Activated naive CD4-positive, alpha-beta T cell treated with anti-CD3 and anti-CD28 coated beads, Interleukin-2, amount 50 U/mL, for 16 hours (primary cell): ENCODE measurements around the gene ATP2B3.

Experiments used
- DNase-seq: peaks from one replicate; pipeline ENCODE4 v3.0.0-alpha.2; 2020

The ATP2B3 gene

DNA sequence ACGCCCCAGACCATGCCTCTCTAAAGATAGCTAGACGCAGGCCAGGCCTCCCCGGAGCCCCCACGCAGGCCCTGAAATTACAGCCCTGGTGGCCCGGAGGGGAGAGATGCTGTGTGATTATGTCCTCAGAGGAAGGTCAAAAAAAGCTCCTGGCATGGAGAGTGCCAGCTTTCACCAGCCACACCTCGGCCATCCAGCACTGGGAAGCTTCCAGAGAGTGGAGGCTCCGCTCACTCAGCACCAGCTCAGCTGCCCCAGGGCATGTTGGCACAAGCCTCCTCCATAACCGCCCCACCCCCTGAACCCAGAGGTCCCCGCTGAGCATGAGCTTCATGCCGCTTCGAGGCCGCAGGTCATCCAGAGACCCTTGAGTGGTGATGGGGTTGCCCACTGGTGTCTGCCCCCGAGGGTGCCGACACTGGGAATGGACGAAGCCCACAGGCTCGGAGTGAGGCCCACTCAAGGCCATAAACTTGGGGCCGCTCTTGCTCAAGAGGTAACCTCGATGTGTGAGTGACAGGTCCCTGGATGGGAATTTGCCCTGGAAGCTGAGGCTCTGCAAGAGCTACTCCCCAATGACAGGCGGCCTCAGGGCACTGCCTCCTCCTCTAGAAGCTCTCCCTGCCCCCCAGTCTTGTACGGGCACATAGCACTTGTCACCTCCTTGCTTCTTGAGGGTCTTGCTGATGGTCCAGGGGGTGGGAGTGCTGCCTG is 27.1 kb upstream of the ATP2B3 start:
- no peak for DNase-seq

GRCh38 chrX:153491351-153491914 is 26.0 kb upstream of the ATP2B3 start:
- no peak for DNase-seq

- no peak for DNase-seq
Observed at GRCh38 chrX:153491918-153492317, 25.5 kb upstream of the ATP2B3 start.

DNA sequence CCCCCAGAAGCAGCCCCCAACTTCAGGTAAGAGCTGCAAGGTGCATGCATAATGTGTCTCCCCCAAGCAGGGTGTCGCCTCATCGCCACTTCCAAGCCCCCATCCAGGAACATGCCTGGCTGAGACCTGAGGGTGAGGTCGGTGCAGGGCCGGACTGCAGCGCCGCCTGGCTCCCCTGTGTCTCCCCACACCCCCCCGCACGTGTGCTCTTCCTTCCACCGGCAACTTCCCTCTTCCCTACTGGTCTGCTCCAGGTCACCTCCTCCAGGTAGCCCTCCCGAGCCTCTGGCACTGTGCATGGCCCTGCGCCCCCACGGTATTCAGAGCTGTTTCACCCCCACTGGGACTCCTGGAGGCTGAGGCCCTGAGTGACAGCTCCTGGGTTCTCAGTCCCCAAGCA is 24.9 kb upstream of the ATP2B3 start:
- DNase-seq = no peak

DNA sequence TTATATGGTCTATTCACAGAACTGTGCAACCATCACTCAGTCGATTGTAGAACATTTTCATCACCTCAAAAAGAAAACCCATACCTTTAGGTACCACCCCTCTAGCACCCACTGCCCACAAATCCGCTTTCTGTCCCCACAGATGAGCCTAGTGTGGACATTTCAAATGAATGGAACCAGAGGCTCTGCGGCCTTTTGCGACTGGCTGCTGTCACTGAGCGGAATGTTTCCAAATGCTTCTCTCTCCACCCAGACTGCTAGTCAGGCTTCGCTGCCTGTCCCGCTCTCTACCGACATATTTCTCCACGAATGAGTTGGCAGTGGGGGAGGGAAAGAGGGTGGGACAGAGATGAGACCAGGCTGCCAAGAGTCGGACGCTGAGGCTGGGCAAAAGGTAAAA is 24.4 kb upstream of the ATP2B3 start:
- DNase-seq = no peak

GRCh38 chrX:153494061-153494460 is 23.4 kb upstream of the ATP2B3 start:
- no peak for DNase-seq

GRCh38 chrX:153494541-153495361 is 22.7 kb upstream of the ATP2B3 start, which contains the start of gene BGN:
Gene BGN, plus strand, starts transcription at chrX:153494980. Its CDS starts 9,652 bp downstream, at chrX:153504632.
- peak; percentile 17 for DNase-seq

DNA sequence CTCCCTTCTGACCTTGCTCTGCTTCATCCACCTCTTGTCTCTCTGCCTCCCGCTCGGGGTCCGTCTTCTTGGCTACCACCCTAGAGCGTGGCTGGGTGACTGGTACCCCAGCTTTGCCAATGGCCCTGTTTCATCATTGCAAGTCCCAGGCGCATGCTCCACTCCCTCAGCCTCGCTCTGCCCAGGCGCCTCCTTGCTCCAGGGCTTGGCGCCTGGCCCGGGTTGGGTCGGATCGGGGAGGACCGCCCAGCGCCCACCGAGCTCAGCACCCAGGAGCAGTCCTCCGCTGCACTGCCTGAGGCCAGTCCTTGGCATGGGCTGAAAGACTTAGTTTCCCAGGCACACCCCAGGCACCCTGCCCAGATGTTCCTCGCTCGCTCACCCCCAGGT is 22.1 kb upstream of the ATP2B3 start:
- DNase-seq = no peak

GRCh38 chrX:153495903-153496589 is 21.4 kb upstream of the ATP2B3 start:
- DNase-seq = no peak

GRCh38 chrX:153496590-153496959 is 20.9 kb upstream of the ATP2B3 start:
- DNase-seq = no peak

DNA sequence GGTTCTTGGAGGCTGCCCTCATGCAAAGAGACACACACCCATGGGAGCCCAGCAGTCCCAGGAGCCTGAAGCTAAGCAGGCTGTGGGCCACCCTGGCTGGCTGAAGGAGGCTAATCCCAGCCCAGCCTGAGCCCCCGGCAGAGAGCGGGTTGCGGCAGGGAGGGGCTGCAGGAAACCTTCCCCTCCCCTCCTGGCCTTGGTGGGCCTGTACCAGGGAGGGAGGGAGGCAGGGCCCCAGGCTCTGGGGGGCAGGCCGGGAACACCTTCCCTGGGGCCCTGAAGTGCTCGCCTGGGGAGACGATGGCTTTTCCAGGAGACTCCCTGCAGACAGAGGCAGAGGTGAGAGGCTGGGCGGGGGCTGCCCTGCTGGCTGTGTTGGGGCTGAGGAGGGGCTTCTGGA is 19.0 kb upstream of the ATP2B3 start:
- DNase-seq = no peak

DNA sequence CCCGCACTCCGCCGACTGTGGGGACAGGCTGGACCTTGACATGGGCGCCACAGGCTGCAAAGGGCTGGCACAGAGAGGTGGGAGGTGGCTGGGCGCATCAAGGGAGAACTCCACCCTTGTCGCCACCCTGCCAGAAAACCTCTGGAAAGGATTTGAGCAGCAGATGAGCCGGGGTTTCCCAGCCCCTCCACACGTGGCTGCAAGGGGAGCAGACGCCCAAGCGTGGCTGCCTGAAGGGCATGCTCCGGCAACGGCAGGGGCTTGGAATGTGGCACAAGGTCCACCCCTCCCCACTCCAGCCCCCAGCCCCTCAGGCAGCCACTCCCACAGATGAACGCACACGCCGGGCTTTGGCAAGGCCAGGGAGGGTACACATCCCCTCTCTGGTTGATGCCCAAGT is 18.1 kb upstream of the ATP2B3 start:
- no peak for DNase-seq

GRCh38 chrX:153499876-153500275 is 17.6 kb upstream of the ATP2B3 start:
- no peak for DNase-seq

GRCh38 chrX:153500676-153501280 is 16.7 kb upstream of the ATP2B3 start:
- no peak for DNase-seq

GRCh38 chrX:153501530-153501929 is 15.9 kb upstream of the ATP2B3 start:
- DNase-seq = no peak

- DNase-seq = no peak
Observed at GRCh38 chrX:153502131-153502530, 15.3 kb upstream of the ATP2B3 start.

DNA sequence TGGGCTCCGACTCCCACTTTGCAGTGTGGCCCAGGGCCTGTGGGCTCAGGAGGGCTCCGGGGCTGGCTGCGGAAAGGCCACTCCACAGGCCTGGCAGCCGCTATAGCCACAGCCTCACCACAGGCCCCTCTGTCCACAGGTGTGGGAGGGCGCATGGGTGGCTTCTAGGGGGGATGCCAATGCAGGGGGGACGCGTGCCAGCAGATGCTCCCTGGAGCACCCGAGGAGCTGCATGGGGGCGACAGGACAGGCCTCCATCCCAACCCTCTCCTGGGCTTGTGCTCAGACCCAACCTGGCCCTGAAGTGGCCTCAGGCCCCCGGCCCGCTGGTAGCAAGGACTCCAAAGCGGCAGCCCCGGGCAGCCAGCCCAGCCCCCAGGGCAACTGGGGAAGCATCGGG is 14.6 kb upstream of the ATP2B3 start:
- DNase-seq = no peak

DNA sequence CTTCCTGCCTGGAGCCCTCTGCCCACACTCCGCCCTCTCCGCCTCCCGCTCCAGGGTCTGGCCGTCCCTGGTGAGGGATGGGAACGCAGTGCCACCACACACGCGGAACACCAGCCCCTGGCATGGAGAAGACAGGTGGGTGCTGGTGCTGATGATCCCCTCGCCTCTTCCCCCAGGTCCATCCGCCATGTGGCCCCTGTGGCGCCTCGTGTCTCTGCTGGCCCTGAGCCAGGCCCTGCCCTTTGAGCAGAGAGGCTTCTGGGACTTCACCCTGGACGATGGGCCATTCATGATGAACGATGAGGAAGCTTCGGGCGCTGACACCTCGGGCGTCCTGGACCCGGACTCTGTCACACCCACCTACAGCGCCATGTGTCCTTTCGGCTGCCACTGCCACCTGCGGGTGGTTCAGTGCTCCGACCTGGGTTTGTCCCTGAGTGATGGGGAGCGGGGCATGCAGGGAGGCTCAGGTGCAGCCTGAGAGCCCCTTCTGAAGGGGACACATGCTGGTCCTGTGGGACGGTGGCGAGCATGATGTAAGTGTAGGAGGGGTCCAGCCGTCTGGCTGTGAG is 12.9 kb upstream of the ATP2B3 start:
- no peak for DNase-seq

DNA sequence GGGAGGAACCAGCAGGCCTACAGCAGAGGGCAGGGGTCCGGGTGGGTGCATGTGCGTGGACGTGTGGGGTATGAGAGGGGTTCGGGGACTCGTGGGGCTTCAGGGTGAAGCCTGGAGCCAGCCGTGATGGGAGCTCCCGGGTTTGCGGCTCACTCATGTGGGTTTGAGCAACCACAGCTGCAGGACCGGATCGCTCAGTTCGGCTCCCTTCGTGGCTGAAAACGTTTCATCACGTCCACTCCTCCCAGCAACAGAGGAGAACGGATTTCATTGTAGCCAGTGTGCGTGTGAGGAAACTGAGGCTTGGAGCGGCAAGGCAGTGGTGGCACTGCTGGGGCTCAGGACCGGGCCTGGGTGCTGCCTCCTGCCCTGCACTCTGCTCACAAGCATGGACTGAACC is 12.1 kb upstream of the ATP2B3 start:
- no peak for DNase-seq

DNA sequence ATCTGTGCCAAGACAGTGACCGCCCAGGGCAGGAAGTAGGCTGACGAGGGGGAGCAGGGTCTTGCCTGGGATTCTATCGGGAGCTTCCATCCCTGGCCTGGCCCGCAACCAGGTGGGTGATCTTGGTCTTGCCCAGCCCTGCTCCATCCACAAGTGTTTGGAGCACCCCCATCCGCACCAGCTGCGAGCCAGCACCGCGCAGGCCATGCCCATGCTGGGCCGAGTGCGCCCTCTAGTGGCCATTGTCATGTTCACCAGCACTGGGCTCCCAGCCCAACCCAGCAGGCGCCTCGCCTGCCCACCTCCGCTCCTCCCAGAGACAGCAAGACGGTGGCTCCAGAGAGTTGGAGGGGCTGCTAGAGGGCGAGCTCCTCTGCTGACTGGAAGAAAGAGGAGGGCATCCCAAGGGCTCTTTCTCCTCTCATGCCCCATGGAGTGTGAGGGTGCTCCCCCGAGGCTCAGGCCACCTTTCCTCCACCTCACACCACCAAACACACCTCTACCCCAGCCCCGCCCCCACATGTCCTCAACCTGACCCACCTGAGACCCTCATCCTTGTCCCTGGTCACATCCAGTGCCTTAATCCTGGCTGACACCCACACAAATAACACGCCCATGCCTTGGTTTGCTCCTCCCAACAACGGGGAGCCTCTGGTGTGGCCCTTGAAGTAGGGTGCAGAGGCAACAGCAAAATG is 9.8 kb upstream of the ATP2B3 start:
- peak; percentile 82 for DNase-seq

DNA sequence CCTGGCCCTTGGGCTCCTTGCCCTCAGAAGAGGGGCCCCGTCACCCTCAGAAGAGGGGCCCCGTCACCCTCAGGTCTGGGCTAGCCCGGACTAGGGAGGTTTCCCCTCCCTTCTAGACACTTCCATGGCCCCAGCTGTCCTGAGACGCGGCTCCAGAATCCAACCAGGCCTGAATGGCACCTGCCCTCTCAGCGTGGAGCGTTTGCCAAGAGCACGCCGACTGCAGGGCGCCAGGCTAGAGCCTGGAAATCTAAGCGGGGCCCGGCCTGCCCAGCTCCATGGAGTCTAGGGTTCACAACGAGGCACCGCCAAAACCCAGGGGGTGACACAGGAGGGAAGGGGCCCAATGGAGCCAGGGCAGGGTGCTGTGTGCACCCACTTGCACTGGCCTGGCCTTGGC is 7.8 kb upstream of the ATP2B3 start:
- DNase-seq = no peak

- DNase-seq = no peak
Observed at GRCh38 chrX:153510383-153510782, 7.1 kb upstream of the ATP2B3 start.
